ENCODE data around the gene KLC3.

The KLC3 gene

DNA sequence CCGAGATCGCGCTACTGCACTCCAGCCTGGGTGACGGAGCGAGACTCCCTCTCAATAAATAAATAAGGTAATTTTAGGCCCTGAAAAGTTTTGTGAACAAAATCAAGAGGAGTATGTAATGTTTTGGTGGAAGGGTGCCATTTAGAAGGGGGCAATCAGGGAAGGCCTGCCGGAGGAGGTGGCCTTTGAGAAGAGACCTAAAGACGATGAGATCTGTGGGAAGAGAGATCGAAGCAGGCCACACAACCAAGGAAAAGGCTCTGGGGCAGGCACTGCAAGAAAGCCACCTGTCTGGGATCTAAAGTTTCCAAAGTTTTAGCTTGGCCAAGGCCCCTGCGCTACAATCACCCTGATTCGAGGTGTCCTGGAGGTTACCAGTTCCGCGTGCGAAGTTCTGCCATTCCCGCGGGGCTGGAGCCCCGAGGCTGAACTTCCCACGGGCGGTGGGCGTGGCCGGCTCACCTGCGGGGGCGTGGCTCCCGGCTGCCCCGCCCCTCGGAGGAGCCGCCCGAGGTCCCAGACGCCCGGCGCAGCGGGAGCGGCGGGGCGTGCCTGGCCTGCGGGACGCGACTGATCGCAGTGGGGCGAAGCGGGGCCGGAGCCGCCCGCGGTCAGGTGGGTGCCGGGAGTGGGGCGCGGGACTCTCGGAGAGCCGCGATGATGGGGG, at the start of gene KLC3:
Gene KLC3, plus strand, starts transcription at position 519 of the 667 bp plus-strand sequence. CDS start 4,792 bp downstream, outside the sequence.
- Histone ChIP-seq H3K9me3 (ENCODE audit: control insufficient read depth in 1 of 2, low read length in 2 of 2) (no peaks in the 10 kb centered on the region), H3K9ac (ENCODE audit: low read depth in 1 of 2, low read length in 2 of 2) (no peak within 1 kb of the TSS), H3K4me1 (ENCODE audit: control insufficient read depth in 1 of 2, insufficient read depth in 2 of 2, low read length in 2 of 2) (no peaks in the 10 kb centered on the region), H3K27me3 (ENCODE audit: control insufficient read depth in 1 of 2, insufficient read depth in 2 of 2, low read length in 2 of 2) (peaks cover 11 to 23% of the 10 kb centered on the region in 2 donors), H3K4me3 (ENCODE audit: low read depth in 1 of 2, low read length in 2 of 2) (no peak within 1 kb of the TSS), H3K27ac (ENCODE audit: low read depth, low read length) (no peak within 1 kb of the TSS), H3K36me3 (ENCODE audit: control insufficient read depth in 1 of 2, insufficient read depth in 2 of 2, low read length in 2 of 2) (no peaks in the 10 kb centered on the region)

DNA sequence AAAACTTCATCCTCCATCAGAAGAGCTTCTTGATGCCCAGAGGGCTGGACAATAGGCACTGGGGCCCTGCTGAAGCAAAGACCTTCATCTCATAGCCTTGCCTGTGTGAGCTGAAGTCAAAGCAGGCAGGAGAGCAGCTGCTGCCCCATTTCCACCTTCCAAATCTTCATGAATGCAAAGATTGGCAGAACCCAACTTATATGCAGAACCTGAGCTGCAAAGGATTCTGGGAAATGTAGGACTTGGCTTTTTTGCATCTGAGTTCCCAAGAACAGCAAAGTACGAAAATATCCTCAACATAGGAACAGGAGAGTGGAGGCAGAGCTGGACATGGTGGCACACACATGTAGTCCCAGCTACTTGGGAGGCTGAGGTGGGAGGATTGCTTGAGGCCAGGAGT, 48.7 kb upstream of the KLC3 start:
- no peak overlapping the region for H3K4me3 ChIP-seq (ENCODE audit: low read depth in 1 of 2, low read length in 2 of 2)
- no peaks in the 10 kb centered on the region for H3K9me3 ChIP-seq (ENCODE audit: control insufficient read depth in 1 of 2, low read length in 2 of 2)
- no peak overlapping the region for H3K9ac ChIP-seq (ENCODE audit: low read depth in 1 of 2, low read length in 2 of 2)
- no peaks in the 10 kb centered on the region for H3K4me1 ChIP-seq (ENCODE audit: control insufficient read depth in 1 of 2, insufficient read depth in 2 of 2, low read length in 2 of 2)
- H3K27me3 ChIP-seq (ENCODE audit: control insufficient read depth in 1 of 2, insufficient read depth in 2 of 2, low read length in 2 of 2) = no peaks in the 10 kb centered on the region
- no peak overlapping the region for H3K27ac ChIP-seq (ENCODE audit: low read depth, low read length)
- H3K36me3 ChIP-seq (ENCODE audit: control insufficient read depth in 1 of 2, insufficient read depth in 2 of 2, low read length in 2 of 2) = peaks cover 6 to 21% of the 10 kb centered on the region in 2 donors

- peaks cover 6 to 16% of the 10 kb centered on the region in 2 donors for H3K36me3 ChIP-seq (ENCODE audit: control insufficient read depth in 1 of 2, insufficient read depth in 2 of 2, low read length in 2 of 2)
These were observed 46.9 kb upstream of the KLC3 start for GRCh38 chr19:45293682-45294081.

GRCh38 chr19:45294291-45295029, 46.1 kb upstream of the KLC3 start:
- no peak overlapping the region for H3K9ac ChIP-seq (ENCODE audit: low read depth in 1 of 2, low read length in 2 of 2)
- H3K36me3 ChIP-seq (ENCODE audit: control insufficient read depth in 1 of 2, insufficient read depth in 2 of 2, low read length in 2 of 2) = peaks cover 6 to 16% of the 10 kb centered on the region in 2 donors
- H3K27ac ChIP-seq (ENCODE audit: low read depth, low read length) = no peak overlapping the region

More at GRCh38 chr19:45293682-45294081, 46.9 kb upstream of the KLC3 start:
- no peaks in the 10 kb centered on the region for H3K27me3 ChIP-seq (ENCODE audit: control insufficient read depth in 1 of 2, insufficient read depth in 2 of 2, low read length in 2 of 2)
- no peak overlapping the region for H3K27ac ChIP-seq (ENCODE audit: low read depth, low read length)
- H3K9ac ChIP-seq (ENCODE audit: low read depth in 1 of 2, low read length in 2 of 2) = no peak overlapping the region
- no peaks in the 10 kb centered on the region for H3K9me3 ChIP-seq (ENCODE audit: control insufficient read depth in 1 of 2, low read length in 2 of 2)
- H3K4me3 ChIP-seq (ENCODE audit: low read depth in 1 of 2, low read length in 2 of 2) = no peak overlapping the region
- H3K4me1 ChIP-seq (ENCODE audit: control insufficient read depth in 1 of 2, insufficient read depth in 2 of 2, low read length in 2 of 2) = no peaks in the 10 kb centered on the region

DNA sequence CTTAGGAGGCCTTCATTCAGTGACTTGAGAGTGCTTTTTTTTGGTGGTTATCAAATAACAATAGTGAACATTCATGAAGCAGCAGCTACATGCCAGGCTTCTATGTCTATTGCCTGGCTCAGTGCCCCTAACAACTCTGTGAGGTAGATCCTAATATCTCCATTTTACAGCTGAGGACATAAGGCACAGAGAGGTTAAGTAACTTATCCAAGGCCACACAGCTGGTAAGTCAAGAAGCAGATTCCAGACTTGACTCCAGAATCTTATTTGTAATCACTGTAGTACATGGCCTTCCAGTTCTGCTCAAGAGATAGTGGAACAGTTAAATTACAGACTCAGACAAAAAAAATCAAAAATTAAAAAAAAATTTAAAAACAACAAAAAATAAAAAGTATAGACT, 44.7 kb upstream of the KLC3 start:
- Histone ChIP-seq H3K9me3 (ENCODE audit: control insufficient read depth in 1 of 2, low read length in 2 of 2) (no peaks in the 10 kb centered on the region), H3K4me3 (ENCODE audit: low read depth in 1 of 2, low read length in 2 of 2) (no peak overlapping the region), H3K27me3 (ENCODE audit: control insufficient read depth in 1 of 2, insufficient read depth in 2 of 2, low read length in 2 of 2) (no peaks in the 10 kb centered on the region), H3K4me1 (ENCODE audit: control insufficient read depth in 1 of 2, insufficient read depth in 2 of 2, low read length in 2 of 2) (no peaks in the 10 kb centered on the region), H3K9ac (ENCODE audit: low read depth in 1 of 2, low read length in 2 of 2) (no peak overlapping the region), H3K36me3 (ENCODE audit: control insufficient read depth in 1 of 2, insufficient read depth in 2 of 2, low read length in 2 of 2) (peaks cover under 1 to 9% of the 10 kb centered on the region in 2 donors), H3K27ac (ENCODE audit: low read depth, low read length) (no peak overlapping the region)

More at GRCh38 chr19:45294291-45295029, 46.1 kb upstream of the KLC3 start:
- Histone ChIP-seq H3K9me3 (ENCODE audit: control insufficient read depth in 1 of 2, low read length in 2 of 2) (no peaks in the 10 kb centered on the region), H3K4me1 (ENCODE audit: control insufficient read depth in 1 of 2, insufficient read depth in 2 of 2, low read length in 2 of 2) (no peaks in the 10 kb centered on the region), H3K27me3 (ENCODE audit: control insufficient read depth in 1 of 2, insufficient read depth in 2 of 2, low read length in 2 of 2) (no peaks in the 10 kb centered on the region), H3K4me3 (ENCODE audit: low read depth in 1 of 2, low read length in 2 of 2) (no peak overlapping the region)

- Histone ChIP-seq H3K36me3 (ENCODE audit: control insufficient read depth in 1 of 2, insufficient read depth in 2 of 2, low read length in 2 of 2) (peaks cover 0 to 9% of the 10 kb centered on the region in 2 donors), H3K27me3 (ENCODE audit: control insufficient read depth in 1 of 2, insufficient read depth in 2 of 2, low read length in 2 of 2) (no peaks in the 10 kb centered on the region), H3K27ac (ENCODE audit: low read depth, low read length) (no peak overlapping the region), H3K9ac (ENCODE audit: low read depth in 1 of 2, low read length in 2 of 2) (no peak overlapping the region), H3K4me3 (ENCODE audit: low read depth in 1 of 2, low read length in 2 of 2) (no peak overlapping the region), H3K4me1 (ENCODE audit: control insufficient read depth in 1 of 2, insufficient read depth in 2 of 2, low read length in 2 of 2) (no peaks in the 10 kb centered on the region), H3K9me3 (ENCODE audit: control insufficient read depth in 1 of 2, low read length in 2 of 2) (no peaks in the 10 kb centered on the region)
These were observed 44.2 kb upstream of the KLC3 start for GRCh38 chr19:45296355-45296754.

DNA sequence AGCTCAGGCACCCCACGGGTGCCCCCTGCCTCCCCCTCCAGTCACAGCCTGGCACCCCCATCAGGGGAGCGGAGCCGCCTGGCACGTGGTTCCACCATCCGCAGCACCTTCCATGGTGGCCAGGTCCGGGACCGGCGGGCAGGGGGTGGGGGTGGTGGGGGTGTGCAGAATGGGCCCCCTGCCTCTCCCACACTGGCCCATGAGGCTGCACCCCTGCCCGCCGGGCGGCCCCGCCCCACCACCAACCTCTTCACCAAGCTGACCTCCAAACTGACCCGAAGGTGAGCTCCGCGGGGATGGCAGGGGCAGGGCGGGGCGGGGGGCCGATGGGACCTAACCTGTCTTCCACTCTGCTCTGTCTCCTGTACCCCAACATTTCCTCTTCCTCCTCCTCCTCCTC, 42.9 kb upstream of the KLC3 start:
- H3K9me3 ChIP-seq (ENCODE audit: control insufficient read depth in 1 of 2, low read length in 2 of 2) = no peaks in the 10 kb centered on the region
- H3K4me3 ChIP-seq (ENCODE audit: low read depth in 1 of 2, low read length in 2 of 2) = no peak overlapping the region
- no peaks in the 10 kb centered on the region for H3K27me3 ChIP-seq (ENCODE audit: control insufficient read depth in 1 of 2, insufficient read depth in 2 of 2, low read length in 2 of 2)
- H3K4me1 ChIP-seq (ENCODE audit: control insufficient read depth in 1 of 2, insufficient read depth in 2 of 2, low read length in 2 of 2) = no peaks in the 10 kb centered on the region
- no peak overlapping the region for H3K27ac ChIP-seq (ENCODE audit: low read depth, low read length)
- peaks cover 0 to 9% of the 10 kb centered on the region in 2 donors for H3K36me3 ChIP-seq (ENCODE audit: control insufficient read depth in 1 of 2, insufficient read depth in 2 of 2, low read length in 2 of 2)
- no peak overlapping the region for H3K9ac ChIP-seq (ENCODE audit: low read depth in 1 of 2, low read length in 2 of 2)

DNA sequence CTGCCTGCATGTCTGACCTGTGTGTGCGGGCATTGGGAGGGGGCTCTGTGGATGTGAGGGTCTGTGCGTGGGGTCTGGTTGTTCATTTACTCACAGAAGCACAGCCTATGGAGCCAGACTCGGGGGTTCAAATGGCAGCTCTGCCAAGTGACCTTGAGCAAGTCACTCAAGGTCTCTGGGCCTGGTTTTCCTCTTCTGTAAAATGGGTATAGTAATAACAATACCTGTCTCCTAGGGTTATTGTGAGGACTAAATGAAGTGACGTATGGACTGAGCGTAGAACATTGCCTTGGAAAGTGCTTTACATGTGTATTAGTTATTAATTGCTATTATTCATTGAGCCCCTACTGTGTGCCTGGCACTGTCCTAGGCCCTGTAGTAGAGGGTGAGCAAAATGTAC, 42.3 kb upstream of the KLC3 start:
- Histone ChIP-seq H3K4me3 (ENCODE audit: low read depth in 1 of 2, low read length in 2 of 2) (no peak overlapping the region), H3K27ac (ENCODE audit: low read depth, low read length) (no peak overlapping the region), H3K27me3 (ENCODE audit: control insufficient read depth in 1 of 2, insufficient read depth in 2 of 2, low read length in 2 of 2) (no peaks in the 10 kb centered on the region), H3K9ac (ENCODE audit: low read depth in 1 of 2, low read length in 2 of 2) (no peak overlapping the region), H3K4me1 (ENCODE audit: control insufficient read depth in 1 of 2, insufficient read depth in 2 of 2, low read length in 2 of 2) (no peaks in the 10 kb centered on the region), H3K36me3 (ENCODE audit: control insufficient read depth in 1 of 2, insufficient read depth in 2 of 2, low read length in 2 of 2) (peaks cover 0 to 9% of the 10 kb centered on the region in 2 donors), H3K9me3 (ENCODE audit: control insufficient read depth in 1 of 2, low read length in 2 of 2) (no peaks in the 10 kb centered on the region)

DNA sequence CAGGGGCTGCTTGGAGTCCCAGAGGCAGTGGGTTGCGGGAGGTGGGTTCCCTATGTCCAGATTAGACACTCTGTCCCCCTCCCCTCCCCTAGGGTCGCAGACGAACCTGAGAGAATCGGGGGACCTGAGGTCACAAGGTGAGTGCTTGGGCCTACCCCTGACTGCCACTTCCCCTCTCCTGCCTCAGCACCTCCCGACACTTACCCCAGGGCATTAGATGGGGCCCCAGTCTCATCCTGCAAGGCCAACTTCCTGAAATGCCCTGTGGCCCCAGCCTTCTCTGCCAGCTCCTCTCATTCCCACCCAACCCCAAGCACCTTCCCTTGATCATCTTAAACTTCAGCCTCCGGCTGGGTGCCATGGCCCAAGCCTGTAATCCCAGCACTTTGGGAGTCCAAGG, 40.8 kb upstream of the KLC3 start:
- Histone ChIP-seq H3K4me3 (ENCODE audit: low read depth in 1 of 2, low read length in 2 of 2) (no peak overlapping the region), H3K36me3 (ENCODE audit: control insufficient read depth in 1 of 2, insufficient read depth in 2 of 2, low read length in 2 of 2) (peaks cover 0 to under 1% of the 10 kb centered on the region in 2 donors), H3K9me3 (ENCODE audit: control insufficient read depth in 1 of 2, low read length in 2 of 2) (no peaks in the 10 kb centered on the region), H3K4me1 (ENCODE audit: control insufficient read depth in 1 of 2, insufficient read depth in 2 of 2, low read length in 2 of 2) (no peaks in the 10 kb centered on the region), H3K27me3 (ENCODE audit: control insufficient read depth in 1 of 2, insufficient read depth in 2 of 2, low read length in 2 of 2) (no peaks in the 10 kb centered on the region), H3K27ac (ENCODE audit: low read depth, low read length) (no peak overlapping the region), H3K9ac (ENCODE audit: low read depth in 1 of 2, low read length in 2 of 2) (no peak overlapping the region)

DNA sequence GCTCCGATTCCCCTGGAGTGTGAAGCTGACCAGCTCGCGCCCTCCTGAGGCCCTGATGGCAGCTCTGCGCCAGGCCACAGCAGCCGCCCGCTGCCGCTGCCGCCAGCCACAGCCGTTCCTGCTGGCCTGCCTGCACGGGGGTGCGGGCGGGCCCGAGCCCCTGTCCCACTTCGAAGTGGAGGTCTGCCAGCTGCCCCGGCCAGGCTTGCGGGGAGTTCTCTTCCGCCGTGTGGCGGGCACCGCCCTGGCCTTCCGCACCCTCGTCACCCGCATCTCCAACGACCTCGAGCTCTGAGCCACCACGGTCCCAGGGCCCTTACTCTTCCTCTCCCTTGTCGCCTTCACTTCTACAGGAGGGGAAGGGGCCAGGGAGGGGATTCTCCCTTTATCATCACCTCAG, 38.1 kb upstream of the KLC3 start:
- H3K9ac ChIP-seq (ENCODE audit: low read depth in 1 of 2, low read length in 2 of 2) = no peak overlapping the region

More for the DNA sequence above, 38.1 kb upstream of the KLC3 start:
- Histone ChIP-seq H3K36me3 (ENCODE audit: control insufficient read depth in 1 of 2, insufficient read depth in 2 of 2, low read length in 2 of 2) (no peaks in the 10 kb centered on the region), H3K4me3 (ENCODE audit: low read depth in 1 of 2, low read length in 2 of 2) (no peak overlapping the region), H3K27me3 (ENCODE audit: control insufficient read depth in 1 of 2, insufficient read depth in 2 of 2, low read length in 2 of 2) (no peaks in the 10 kb centered on the region), H3K9me3 (ENCODE audit: control insufficient read depth in 1 of 2, low read length in 2 of 2) (no peaks in the 10 kb centered on the region), H3K27ac (ENCODE audit: low read depth, low read length) (no peak overlapping the region), H3K4me1 (ENCODE audit: control insufficient read depth in 1 of 2, insufficient read depth in 2 of 2, low read length in 2 of 2) (no peaks in the 10 kb centered on the region)
